Measurements from ENCODE around the gene GNPNAT1. TPM values are rescaled to one million over a fixed set of nuclear protein-coding genes. Genes with fewer than 3 reads are reported as not detected.

GNPNAT1 gene
- total and polyA plus RNA-seq, 10 donors, result 3.4 to 12.6 (median 8.4) TPM

Small RNA genes within 50 kb of the gene (small RNA-seq; reads per million reads assigned to genes)
- 0 reads per million in 4 donors for gene AL139317.2

Other genes starting within 250 kb of the GNPNAT1 start
- 10 to 100 TPM; 10.3 to 18.1 (median 16.3) TPM for gene TXNDC16, start 239.1 kb downstream of the GNPNAT1 start, total RNA-seq
- 1 to 10 TPM; 1.5 to 1.7 (median 1.6) TPM for gene TXNDC16, start 239.1 kb downstream of the GNPNAT1 start, polyA plus RNA-seq
- gene GPR137C, start 238.8 kb downstream of the GNPNAT1 start, total RNA-seq, result 1 to 10 TPM in 5 of 7 donors, under 1 TPM in 2; 0.70 to 2.1 (median 1.8) TPM
- gene GPR137C, start 238.8 kb downstream of the GNPNAT1 start, polyA plus RNA-seq, result under 1 TPM; 0.52 to 0.93 (median 0.80) TPM
- gene ERO1A, start 96.0 kb downstream of the GNPNAT1 start, total RNA-seq, result 10 to 100 TPM; 42.1 to 79.7 (median 46.5) TPM
- gene ERO1A, start 96.0 kb downstream of the GNPNAT1 start, polyA plus RNA-seq, result 10 to 100 TPM in 1 of 3 donors, 1 to 10 TPM in 2; 8.5 to 10.6 (median 8.7) TPM
- 10 to 100 TPM; 64.7 to 95.7 (median 82.0) TPM for gene PSMC6, start 84.4 kb downstream of the GNPNAT1 start, total RNA-seq
- 10 to 100 TPM; 73.4 to 98.9 (median 83.9) TPM for gene PSMC6, start 84.4 kb downstream of the GNPNAT1 start, polyA plus RNA-seq
- 10 to 100 TPM; 15.2 to 23.1 (median 17.8) TPM for gene STYX, start 61.4 kb downstream of the GNPNAT1 start, total RNA-seq
- gene STYX, start 61.4 kb downstream of the GNPNAT1 start, polyA plus RNA-seq, result 10 to 100 TPM in 1 of 3 donors, 1 to 10 TPM in 2; 6.6 to 10.2 (median 6.9) TPM
- gene FERMT2, start 159.4 kb upstream of the GNPNAT1 start, total RNA-seq, result 10 to 100 TPM; 39.0 to 94.5 (median 55.5) TPM
- gene FERMT2, start 159.4 kb upstream of the GNPNAT1 start, polyA plus RNA-seq, result 10 to 100 TPM; 10.5 to 17.8 (median 12.0) TPM